ENCODE data around the gene TBK1.
A peak's percentile ranks its signal among the peaks of the same experiment; 100 is the strongest.
"Not testable (repeated sequence)": the region's sequence is repeated elsewhere in the genome, so short reads cannot be mapped to it uniquely, and the experiment has no call there.

The TBK1 gene

DNA sequence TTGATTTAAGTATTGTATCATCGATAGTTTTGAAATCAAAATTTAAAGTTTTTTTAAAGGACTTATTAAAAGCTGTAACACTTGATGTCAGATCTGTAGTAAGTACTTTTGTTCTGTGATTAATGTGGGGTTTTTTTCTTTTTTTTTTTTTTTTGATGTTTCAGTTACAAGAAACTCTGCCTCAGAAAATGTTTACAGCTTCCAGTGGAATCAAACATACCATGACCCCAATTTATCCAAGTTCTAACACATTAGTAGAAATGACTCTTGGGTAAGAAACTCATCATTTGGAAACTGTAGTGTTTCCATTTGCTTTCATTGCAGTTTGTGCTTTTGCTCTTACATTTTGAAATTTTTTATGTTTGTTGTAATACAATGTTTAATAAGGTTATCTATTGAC, 45.6 kb downstream of the TBK1 start:
- DNase-seq (ENCODE audit: low read depth in 2 of 2) = no peak

DNA sequence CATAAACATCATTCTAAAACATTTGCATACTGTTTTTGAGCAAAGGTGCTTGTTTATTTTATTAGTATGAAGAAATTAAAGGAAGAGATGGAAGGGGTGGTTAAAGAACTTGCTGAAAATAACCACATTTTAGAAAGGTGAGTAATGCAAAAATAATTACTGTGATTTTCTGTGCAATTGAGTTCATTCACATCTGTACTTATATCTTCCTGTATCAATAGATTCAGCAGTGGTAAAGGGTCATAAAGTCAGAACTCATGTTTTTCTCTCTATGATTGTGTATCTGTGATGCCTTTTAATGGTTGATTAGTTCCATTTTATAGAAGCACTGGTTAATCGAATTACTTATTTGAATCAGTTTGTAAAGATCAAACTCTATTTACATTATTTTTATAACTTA, 46.0 kb downstream of the TBK1 start:
- DNase-seq (ENCODE audit: low read depth in 2 of 2) = no peak

DNA sequence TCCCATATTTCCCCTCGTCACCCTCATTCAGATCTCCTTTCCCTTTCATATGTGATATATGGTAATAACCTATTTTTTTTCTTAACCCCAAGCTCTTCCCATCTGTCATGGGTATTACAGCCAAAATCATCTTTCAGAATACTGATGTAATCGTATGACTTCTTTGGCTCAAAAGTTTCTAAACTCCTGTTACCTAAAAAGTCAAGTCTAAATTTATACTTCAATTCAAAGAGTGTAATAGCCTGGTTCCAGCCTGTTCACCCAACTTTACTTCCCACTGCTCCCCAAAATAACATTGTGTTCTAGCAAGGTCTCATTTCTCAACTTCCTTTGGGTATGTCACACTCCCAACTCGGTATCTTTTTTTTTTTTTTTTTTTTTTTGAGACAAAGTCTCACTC, 48.5 kb downstream of the TBK1 start:
- DNase-seq (ENCODE audit: low read depth in 2 of 2) = no peak

DNA sequence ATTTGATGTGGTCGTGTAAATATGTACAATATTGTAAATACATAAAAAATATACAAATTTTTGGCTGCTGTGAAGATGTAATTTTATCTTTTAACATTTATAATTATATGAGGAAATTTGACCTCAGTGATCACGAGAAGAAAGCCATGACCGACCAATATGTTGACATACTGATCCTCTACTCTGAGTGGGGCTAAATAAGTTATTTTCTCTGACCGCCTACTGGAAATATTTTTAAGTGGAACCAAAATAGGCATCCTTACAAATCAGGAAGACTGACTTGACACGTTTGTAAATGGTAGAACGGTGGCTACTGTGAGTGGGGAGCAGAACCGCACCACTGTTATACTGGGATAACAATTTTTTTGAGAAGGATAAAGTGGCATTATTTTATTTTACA, 49.6 kb downstream of the TBK1 start:
- DNase-seq (ENCODE audit: low read depth in 2 of 2) = no peak

DNA sequence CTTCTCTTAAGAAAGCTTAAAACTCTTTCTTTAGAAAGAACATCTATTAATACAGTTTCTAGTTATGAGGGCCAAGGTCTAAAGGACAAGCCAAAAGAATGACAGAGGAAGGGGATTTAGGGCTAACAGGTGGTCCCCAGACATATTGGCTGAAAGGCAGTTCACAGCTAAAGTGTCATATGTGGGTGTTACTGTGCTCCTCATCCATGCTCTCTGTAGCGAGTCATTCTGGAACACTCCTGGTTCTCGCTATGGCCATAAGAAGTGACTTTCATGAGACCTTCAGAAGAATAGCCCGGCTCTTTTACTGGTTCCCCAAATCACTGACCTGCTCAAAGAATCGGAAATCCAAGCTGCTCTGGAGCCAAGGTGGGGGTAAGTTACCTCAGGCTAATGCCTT, 55.0 kb downstream of the TBK1 start:
- DNase-seq (ENCODE audit: low read depth in 2 of 2) = no peak

DNA sequence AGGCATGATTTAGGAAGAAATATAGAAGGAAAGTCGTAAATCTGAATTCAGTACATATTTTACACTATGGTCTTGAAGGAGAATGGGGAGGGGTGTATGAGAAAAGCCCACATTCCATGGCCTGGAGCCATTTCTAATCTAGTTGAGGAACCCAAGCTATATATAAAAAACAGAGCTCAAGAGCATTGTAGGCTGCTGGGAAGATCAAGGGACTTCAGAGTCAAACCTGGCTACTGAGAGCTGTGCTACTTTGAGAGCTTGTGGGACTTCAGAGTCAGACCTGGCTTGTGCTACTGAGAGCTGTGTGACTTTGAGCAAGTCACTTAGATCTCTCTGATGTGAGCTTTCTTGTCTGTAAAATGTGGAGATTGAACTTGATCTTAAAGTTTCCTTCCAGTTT, 58.7 kb downstream of the TBK1 start:
- DNase-seq (ENCODE audit: low read depth in 2 of 2) = no peak

DNA sequence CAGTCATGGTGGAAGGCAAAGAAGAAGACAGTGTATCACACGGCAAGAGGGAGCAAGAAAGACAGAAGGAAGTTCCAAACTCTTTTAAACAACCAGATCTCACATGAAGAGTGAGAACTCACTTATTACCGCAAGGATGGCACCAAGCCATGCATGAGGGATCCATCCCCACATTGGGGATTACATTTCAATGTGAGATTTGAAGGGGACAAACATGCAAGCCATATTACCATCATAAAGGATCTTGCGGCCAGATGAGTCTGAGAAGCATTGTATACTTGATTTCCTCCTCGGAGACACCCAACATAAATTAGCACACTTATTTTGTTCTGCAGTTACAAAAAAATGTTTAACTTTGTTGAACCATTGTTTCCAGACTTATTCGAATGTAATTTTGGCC, 66.5 kb downstream of the TBK1 start:
- DNase-seq (ENCODE audit: low read depth in 2 of 2) = no peak

DNA sequence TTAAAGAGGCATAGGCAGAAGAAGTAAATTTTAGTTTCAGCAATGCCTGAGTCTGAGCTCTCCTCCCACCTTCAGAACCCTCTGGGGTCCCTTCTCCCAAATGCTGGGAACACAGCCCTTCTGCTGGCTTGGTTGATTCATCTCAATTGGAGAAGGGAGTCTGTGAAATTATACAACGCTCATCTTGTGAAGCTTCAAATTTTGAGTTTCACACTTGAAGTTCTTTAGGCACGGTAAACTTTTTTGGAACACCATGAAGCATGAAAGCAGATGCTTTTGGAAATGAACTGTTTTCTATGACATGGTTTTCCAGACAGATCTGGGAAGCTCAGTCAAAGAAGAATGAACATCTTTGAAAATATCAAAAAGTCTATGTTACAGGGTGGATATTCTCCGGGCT, 69.9 kb downstream of the TBK1 start:
- no peak for DNase-seq (ENCODE audit: low read depth in 2 of 2)

DNA sequence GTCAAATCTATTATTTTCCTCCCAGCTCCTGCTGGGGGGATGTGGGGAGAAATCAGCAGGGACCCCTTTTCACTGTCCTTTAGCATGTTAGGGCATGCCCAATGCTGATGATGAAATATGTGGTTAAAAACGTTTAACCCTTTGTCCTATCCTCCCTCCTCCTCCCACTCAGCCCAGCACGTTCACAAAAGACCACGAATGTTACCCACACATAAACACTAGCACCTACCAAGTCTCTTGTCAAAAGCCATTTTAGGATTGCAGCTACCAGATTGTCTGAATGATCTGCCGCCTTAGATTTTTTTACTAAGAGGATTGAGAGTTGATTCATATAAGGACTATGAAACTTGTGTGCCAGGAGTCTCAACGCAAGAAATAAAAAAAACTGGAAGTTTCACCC, 70.4 kb downstream of the TBK1 start:
- DNase-seq (ENCODE audit: low read depth in 2 of 2) = peak; percentile 37 to 40

DNA sequence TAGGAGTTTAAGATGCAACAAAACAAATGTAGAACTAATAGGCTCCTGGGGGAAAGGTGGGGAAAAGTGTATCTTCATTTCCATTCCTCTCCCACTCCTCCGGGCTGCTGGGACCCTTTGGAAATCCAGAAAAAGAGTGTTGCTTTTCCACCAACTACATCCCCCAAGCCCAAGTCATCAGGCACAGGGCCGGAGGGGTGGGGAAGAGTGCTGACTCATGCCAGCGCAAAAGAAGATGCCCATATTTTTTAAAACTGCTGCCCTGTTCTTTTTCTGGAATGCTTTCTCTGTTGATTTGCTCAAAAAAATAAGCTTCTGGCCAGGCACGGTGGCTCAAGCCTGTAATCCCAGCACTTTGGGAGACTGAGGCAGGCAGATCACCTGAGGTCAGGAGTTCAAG, 70.9 kb downstream of the TBK1 start:
- no peak for DNase-seq (ENCODE audit: low read depth in 2 of 2)

DNA sequence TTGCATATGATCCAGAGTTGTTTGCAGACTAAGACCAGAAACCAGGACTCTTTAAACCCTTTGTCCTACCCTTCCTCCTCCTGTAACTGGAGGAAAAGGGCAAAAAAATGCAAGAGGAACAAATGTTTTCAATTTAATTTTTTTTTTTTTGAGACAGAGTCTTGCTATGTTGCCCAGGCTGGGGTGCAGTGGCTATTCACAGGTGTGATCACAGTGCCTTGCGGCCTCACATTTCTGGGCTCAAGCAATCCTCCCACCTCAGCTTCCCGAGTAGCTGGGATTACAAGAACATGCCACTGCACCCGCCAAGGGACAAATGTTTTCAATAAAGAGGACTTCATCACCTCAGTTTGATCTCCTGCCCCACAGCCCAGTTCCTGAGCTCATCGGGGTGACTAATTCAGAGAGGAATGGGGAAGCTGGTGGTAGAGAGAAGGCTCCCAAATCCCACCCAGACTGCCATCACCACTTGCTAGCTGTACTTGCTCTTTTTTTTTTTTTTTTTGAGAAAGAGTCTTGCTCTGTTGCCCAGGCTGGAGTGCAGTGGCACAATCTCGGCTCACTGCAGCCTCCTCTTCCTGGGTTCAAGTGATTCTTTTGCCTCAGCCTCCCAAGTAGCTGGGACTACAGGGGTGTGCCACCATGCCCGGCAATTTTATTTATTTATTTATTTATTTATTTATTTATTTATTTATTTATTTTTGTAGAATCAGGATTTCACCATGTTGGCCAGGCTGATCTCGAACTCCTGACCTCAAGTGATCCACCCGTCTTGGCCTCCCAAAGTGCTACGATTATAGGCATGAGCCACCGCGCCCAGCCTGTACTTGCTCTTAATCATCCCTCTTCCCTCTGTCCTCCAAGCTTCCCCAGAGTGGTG, 71.9 kb downstream of the TBK1 start:
- peak; percentile 92 for DNase-seq (ENCODE audit: low read depth in 2 of 2)

DNA sequence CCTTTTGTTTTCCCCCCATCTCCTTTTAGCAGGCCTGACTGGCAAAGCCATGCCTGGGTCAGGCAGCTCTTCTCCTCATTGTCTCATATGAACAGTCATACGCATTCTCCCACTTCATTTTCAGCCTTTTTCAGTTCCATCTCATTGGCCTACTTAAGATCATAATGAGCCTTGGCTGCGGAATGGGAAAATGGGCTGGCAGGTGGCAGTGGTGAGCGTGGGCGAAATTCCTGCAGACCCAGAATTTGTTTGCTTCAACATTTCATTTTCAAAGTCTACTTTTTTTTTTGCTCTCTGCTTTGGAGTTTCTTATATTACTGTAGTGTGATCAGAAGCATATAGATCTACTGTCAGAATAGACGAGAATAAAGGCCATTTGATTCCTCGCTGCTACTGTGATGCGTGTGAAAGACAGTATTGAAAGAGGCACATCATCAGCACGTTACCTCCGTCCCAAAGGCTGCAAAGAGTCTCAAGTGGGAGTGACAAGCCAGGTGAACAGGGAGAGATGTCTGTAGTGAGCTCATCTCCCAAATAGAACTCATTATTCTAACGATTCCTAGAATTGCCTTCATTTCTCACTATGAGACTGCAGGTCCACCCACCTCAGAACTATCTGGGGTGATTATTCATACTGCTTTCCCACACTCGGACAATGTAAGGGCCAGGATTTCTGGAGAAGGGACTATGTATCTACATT, 73.7 kb downstream of the TBK1 start:
- no peak for DNase-seq (ENCODE audit: low read depth in 2 of 2)

DNA sequence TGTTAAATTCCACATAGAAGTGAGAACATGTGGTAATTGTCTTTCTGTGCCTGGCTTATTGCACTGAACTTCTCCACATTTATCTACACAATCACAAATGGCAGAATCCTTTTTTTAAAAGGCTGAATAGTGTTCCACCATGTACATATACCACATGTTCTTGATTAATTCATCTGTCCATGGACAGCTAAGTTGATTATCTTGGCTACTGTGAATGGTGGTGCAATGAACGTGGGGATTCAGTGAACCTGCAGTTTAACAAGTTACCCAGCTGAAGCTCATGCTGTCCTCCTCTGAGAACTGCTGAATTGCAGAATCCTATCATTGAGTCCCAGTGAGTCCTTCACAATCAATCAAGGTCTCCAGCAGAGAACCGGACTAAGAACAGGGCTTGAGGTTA, 74.9 kb downstream of the TBK1 start:
- DNase-seq (ENCODE audit: low read depth in 2 of 2) = peak; percentile 36 to 44

DNA sequence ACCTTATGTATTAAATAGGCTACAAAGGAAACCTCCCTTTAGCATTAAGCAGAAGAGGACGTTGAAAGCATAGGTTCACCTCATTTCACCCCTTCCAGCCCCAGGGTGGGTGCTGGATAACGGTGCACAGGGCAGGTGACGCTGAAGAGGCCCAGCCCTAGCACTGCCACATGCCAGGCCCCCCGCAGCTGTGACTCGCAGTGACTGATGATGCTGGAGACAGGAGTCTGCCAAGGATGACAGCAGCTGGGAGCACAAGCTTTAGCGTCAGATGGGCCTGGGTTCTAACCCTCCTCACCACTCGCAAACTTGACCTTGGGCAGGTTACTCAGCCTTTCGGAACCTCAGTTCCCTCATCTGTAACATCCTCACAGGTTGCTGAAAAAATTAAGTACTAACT, 76.7 kb downstream of the TBK1 start:
- DNase-seq (ENCODE audit: low read depth in 2 of 2) = no peak

DNA sequence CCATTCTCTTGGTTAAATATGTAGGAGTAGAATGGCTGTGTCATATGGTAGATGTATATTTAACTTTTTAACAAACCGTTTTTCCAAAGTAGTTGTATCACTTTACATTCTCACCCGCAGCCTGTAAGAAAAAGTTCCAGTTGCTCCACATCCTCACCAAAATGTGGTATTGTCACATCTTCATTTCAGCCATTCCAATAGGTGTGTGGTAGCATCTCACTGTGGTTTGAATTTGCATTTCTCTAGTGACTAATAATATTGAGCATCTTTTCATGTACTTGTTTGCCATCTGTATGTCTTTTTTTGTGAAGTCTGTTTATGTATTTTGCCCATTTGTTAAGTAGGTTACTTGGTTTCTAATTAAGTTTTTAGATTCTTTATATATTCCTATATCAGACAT, 78.6 kb downstream of the TBK1 start:
- DNase-seq (ENCODE audit: low read depth in 2 of 2) = no peak

DNA sequence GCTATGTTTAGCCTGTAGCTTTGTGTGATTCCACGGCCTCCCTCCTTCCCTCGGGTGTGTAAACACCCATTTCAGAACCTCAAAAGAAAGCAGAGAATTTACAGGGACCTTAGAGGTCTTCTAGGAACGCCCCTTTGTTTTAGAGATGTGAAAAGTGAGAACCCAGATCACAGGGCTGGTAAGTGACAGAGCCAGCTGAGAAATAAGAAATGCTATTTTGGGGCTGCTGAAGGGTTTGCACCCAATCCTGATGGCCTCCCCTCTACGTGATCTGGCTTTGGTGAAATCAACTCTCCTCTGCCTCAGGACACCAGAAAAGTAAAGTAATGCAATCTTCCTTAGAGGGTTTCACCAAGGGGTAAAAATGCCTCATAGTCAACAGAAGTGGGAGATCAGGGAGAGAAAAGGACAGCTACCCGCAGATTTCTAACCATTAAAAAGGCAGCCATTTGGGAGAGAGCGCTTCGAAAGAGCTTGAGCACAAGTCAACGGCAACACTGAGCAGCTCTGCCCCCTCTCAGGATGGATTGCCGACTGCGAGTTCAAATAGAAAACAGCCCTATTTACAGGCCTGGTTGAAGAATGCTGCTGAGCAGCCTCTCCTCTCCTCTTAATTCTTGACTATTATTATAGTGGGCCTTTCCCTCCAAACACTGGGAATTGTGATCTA, 79.9 kb downstream of the TBK1 start:
- no peak for DNase-seq (ENCODE audit: low read depth in 2 of 2)

DNA sequence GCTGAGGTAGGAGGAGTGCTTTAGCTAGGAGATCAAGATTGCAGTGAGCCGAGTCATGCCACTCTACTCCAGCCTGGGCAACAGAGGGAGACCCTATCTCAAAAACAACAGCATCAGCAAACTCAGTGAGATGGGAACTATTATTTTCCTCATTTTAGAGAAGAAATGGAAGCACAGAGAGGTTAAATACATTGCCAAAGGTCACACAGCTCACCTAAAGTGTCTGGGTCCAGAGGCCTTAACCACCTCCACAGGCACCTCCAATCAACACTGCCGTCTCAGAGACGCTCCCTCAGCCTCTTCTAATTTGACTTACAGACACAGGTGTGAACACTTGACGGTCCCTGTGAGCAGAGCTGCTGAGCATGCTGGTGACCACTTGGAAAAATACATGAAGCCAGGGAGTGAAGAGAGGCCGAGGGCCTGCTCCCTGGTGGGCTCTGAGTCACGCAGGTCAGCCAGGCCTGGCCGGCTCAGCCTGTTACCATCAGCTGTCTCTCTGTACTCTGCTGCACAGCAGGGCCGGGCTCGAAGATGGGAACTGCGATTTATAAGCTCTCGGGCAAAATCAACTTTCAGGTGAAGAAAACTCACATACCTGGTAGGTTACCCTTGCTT, 80.9 kb downstream of the TBK1 start:
- DNase-seq (ENCODE audit: low read depth in 2 of 2) = no peak

DNA sequence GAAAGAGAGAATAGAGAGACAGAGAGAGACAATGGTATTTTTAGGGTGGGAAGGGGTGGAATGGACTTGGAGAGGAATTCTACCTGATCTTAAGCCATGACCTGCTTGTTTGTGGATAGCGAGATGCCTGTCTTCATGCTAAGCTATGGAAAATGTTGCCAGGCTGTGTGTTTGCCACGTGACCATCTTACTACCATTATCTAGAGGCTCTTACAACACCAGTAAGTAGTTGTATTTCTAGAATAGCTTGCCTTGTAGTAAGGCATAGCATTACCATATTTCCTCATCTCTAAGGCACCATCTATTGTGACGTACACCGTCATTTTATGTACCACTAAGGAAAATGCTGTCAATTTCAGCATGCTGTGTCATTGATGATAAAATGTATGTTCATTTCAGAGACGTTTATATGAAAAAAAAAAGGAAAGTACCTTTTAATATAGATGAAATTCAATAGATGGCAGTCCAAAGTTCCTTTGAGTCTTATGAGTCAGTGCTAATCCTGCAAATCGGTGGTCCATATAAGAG, 82.8 kb downstream of the TBK1 start:
- no peak for DNase-seq (ENCODE audit: low read depth in 2 of 2)

DNA sequence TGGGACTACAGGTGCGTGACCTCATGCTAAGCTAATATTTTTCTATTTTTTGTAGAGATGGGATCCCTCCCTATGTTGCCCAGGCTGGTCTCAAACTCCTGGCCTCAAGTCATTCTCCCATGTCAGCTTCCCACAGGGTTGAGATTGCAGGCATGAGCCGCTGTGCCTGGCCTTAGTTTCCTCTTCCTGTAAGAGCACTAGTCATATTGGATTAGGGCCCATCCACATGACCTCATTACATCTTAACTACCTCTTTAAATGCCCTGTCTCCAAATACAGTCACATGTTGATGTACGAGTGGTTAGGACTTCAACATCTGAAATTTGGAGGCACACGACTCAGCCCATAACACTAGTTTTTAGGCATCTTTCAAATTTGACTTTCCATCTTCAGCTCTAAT, 86.2 kb downstream of the TBK1 start:
- DNase-seq (ENCODE audit: low read depth in 2 of 2) = no peak

DNA sequence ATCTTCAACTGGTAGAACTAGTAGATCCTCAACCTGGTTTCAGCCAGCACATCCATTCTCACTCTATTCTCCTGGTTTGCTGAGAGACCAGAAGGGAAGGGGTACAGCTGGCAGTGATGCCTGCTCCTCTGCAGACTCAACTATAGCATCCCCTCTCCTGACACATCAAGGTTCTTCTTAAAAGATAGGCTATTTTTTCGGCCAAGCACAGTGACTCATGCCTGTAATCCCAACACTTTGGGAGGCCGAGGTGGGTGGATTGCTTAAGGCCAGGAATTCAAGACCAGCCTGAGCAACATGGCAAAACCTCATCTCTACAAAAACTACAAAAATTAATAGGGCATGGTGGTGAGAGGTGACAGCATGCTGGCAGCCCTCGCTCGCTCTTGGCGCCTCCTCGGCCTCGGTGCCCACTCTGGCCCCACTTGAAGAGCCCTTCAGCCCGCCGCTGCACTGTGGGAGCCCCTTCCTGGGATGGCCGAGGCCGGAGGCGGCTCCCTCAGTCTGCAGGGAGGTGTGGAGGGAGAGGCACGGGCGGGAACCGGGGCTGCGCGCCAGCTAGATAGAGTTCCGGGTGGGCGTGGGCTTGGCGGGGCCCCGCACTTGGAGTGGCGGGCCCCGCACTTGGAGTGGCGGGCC, 90.6 kb downstream of the TBK1 start:
- not testable (repeated sequence) for DNase-seq (ENCODE audit: low read depth in 2 of 2)

DNA sequence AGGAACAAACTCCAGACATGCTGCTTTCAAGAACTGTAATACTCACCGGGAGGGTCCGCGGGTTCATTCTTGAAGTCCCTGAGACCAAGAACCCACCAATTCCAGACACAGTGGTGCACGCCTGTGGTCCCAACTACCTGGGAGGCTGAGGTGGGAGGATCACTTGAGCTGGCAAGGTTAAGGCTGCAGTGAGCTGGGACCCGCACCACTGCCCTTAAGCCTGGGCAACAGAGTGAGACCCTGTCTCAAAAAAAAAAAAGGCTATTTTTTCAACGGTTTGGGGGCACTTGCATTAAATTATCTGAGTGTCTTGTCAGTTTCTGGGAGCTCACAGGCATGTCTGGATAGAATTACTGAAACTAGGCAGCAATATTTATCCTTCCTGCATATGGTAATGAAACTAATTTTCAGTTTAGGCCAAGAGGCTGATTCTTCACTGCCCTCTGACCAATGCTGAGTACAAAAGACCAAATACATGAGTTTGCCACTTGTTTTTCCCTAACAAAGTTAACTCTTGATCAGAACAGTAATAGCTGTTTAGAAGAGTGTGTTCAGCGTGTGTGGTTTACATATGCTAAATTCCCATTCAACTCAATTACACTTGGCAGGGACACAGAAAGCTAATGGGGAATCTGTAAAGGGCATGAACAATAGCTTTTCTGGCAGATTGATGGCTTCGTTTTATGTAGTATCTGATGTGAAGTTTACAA, 92.6 kb downstream of the TBK1 start:
- no peak for DNase-seq (ENCODE audit: low read depth in 2 of 2)
